Stimulated activated CD4-positive, alpha-beta T cell treated with anti-CD3 and anti-CD28 coated beads, Interleukin-1b, Interleukin-23, amount 100 ng/mL, for 48 hours (primary cell): ENCODE measurements around the gene FLOT2.
"Not testable (repeated sequence)": the region's sequence is repeated elsewhere in the genome, so short reads cannot be mapped to it uniquely, and the experiment has no call there.

ENCODE experiments used
- DNase-seq: peaks from one replicate; pipeline ENCODE4 v3.0.0-alpha.2; 2020

Gene FLOT2

GRCh38 chr17:28896884-28897768, at the start of gene FLOT2:
TSS of gene FLOT2 (minus strand) at chr17:28897733. CDS start at chr17:28897574, 159 bp downstream.
- peak; percentile 66 for DNase-seq

GRCh38 chr17:28946239-28946638, 48.7 kb upstream of the FLOT2 start:
- no peak for DNase-seq

- DNase-seq, result no peak
Measured at GRCh38 chr17:28944862-28945741, 47.6 kb upstream of the FLOT2 start.

- no peak for DNase-seq
Measured at GRCh38 chr17:28944343-28944742, 46.8 kb upstream of the FLOT2 start.

- no peak for DNase-seq
Measured at GRCh38 chr17:28942925-28943324, 45.4 kb upstream of the FLOT2 start.

- no peak for DNase-seq
Measured at GRCh38 chr17:28941251-28941650, 43.7 kb upstream of the FLOT2 start.

- no peak for DNase-seq
Measured at GRCh38 chr17:28940675-28941074, 43.1 kb upstream of the FLOT2 start.

- no peak for DNase-seq
Measured at GRCh38 chr17:28940142-28940541, 42.6 kb upstream of the FLOT2 start.

- DNase-seq, result no peak
Measured at GRCh38 chr17:28938552-28938951, 41.0 kb upstream of the FLOT2 start.

- no peak for DNase-seq
Measured at GRCh38 chr17:28937044-28937729, 39.7 kb upstream of the FLOT2 start.

- DNase-seq, result no peak
Measured at GRCh38 chr17:28935744-28936460, 38.4 kb upstream of the FLOT2 start.

- not testable (repeated sequence) for DNase-seq
Measured at GRCh38 chr17:28934508-28934907, 37.0 kb upstream of the FLOT2 start.

- no peak for DNase-seq
Measured at GRCh38 chr17:28929787-28930186, 32.3 kb upstream of the FLOT2 start.

- DNase-seq, result peak; percentile 58
Measured at GRCh38 chr17:28928061-28928460, 30.5 kb upstream of the FLOT2 start.

- DNase-seq, result no peak
Measured at GRCh38 chr17:28926786-28927185, 29.3 kb upstream of the FLOT2 start.

- DNase-seq, result no peak
Measured at GRCh38 chr17:28926366-28926765, 28.8 kb upstream of the FLOT2 start.

GRCh38 chr17:28925912-28926365, 28.4 kb upstream of the FLOT2 start:
- DNase-seq, result peak; percentile 40

- no peak for DNase-seq
Measured at GRCh38 chr17:28920201-28920600, 22.7 kb upstream of the FLOT2 start.

- no peak for DNase-seq
Measured at GRCh38 chr17:28918295-28918694, 20.8 kb upstream of the FLOT2 start.

GRCh38 chr17:28917465-28917864, 19.9 kb upstream of the FLOT2 start:
- DNase-seq, result no peak

- no peak for DNase-seq
Measured at GRCh38 chr17:28917029-28917428, 19.5 kb upstream of the FLOT2 start.

- no peak for DNase-seq
Measured at GRCh38 chr17:28916302-28916934, 18.9 kb upstream of the FLOT2 start.
